GM21529 (cell line): ENCODE data around the gene SAG.

Source experiments
- ATAC-seq: cut with Tn5 transposase; IDR thresholded peaks from one replicate; pipeline ENCODE4 v1.9.1; 2021; ENCODE audit not compliant: unreplicated experiment

The SAG gene

GRCh38 chr2:233288663-233289062 lies 19.0 kb upstream of the SAG start:
- no peak for ATAC-seq

DNA sequence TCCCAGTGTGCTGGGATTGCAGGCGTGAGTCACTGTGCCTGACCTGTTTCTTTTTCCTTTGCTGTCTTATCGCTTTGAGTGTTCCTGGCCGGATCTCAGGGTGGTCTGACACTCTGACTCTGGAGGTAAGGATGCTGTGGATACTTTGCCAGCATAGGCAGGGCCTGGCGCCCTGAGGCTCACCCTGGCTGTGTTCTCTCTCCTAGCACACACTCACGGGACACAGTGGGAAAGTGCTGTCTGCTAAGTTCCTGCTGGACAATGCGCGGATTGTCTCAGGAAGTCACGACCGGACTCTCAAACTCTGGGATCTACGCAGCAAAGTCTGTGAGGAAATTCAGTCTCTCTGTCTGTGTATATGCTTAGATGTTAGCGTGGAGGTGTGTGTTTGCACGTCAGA lies 18.0 kb upstream of the SAG start:
- no peak for ATAC-seq

DNA sequence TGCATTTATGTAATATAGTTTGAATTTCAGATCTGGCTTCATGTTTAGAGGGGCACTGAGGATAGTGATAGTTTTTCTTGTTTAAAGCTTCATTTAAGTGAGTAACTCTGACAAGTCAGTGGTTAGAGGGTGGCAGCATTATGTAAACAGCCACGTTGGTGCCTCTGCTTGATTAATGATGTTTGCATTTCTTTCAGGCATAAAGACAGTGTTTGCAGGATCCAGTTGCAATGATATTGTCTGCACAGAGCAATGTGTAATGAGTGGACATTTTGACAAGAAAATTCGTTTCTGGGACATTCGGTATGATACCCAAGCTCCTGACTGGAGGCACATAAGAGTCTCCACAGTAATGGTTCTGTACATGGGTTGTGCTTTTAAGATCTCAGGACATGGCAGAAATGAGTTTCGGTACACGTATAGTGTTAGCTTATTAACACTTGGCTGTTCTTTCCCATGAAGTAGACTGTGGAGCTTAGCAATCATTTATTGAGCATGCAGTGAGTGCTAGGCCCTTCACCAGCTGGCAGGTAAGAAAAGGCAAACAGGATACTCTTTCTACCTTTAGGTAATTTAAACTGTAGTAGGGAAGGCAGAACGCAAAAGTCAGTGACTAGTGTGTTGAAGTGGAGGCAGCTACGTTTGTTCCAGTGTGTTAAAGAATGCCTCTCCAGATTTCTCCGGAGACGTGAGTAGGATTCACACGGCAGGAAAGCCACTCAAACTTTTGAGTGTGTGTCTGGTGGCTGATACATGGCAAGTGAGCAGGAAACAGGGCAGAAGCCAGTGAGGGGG lies 17.4 kb upstream of the SAG start:
- no peak for ATAC-seq

- no peak for ATAC-seq
These were observed 11.7 kb upstream of the SAG start for GRCh38 chr2:233295891-233296290.

GRCh38 chr2:233297076-233297475 lies 10.5 kb upstream of the SAG start:
- ATAC-seq = no peak

DNA sequence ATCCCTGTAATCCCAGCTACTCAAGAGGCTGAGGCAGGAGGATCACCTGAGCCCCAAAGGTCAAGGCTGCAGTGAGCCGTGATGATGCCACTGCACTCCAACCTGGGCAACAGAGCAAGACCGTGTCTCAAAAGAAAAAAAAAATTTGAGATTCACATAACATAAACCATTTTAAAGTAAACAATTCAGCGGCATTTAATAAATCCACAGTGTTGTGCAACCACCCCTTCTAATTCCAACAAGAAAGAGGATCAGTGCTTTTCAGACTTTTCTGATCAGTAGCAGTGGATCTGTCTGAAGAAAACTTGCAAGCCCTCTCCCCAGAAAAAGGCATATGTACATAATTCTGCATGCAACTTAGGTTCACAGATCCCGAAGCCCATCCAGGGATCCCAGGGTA lies 7.2 kb upstream of the SAG start:
- ATAC-seq = no peak

GRCh38 chr2:233301248-233301647 lies 6.4 kb upstream of the SAG start:
- no peak for ATAC-seq

DNA sequence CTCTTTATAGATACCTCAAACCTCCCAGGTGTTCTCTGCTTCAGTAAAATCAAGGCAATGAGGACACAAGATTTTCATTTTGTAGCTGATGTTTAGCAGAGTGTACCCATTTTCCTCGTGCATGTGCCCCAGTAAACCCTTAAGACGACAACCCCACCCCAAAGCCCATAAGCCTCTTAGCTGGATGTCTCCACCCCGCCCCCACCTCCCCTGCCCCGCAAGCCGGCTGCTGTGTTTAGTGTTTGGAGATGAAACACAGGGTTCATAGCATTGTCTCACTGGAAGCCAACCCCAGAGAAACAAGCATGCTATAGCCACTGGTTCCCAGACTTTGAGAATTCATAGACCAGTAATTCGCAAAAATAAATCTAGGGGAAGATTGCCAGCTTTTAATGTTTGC lies 5.8 kb upstream of the SAG start:
- ATAC-seq = no peak

DNA sequence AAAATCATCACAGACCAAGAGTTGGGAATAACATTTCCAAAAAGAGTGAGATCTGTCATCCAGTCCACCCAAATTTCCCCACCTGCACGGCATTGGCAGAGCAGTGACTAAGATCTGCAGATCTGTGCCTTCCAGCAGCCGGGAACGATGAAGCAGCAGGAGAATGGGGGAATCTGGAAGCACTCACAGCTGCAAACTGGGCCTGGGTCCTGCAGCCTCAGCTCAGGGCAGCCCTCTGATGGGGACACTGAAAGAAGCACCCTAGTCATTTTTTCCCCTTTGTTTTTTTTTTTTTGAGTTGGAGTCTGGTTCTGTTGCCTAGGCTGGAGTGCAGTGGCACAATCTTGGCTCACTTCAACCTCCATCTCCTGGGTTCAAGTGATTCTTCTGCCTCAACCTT lies 4.4 kb upstream of the SAG start:
- ATAC-seq = no peak

GRCh38 chr2:233311241-233311926 lies 3.8 kb downstream of the SAG start:
- ATAC-seq = no peak

DNA sequence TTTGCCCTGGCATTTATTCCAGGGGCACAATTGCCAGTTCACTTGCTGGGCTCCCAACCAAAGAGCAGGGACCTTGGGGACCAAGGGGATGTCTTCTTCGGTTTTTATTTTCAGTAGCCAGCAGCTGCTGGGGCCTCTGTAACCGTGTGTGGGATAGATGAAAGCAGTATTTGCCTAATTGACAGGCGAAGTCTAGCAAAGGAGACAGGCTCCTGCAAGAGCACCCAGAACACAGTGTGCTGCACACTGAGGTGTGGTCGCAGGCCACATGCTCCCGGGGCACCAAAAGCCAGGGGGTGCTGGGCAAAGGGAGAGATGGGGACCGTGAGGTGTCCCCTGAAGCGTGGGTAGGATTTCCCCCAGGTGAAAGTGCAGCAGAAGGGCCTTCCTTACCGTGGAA lies 5.3 kb downstream of the SAG start:
- peak; percentile 51 for ATAC-seq

GRCh38 chr2:233314180-233314925 lies 6.7 kb downstream of the SAG start:
- no peak for ATAC-seq

DNA sequence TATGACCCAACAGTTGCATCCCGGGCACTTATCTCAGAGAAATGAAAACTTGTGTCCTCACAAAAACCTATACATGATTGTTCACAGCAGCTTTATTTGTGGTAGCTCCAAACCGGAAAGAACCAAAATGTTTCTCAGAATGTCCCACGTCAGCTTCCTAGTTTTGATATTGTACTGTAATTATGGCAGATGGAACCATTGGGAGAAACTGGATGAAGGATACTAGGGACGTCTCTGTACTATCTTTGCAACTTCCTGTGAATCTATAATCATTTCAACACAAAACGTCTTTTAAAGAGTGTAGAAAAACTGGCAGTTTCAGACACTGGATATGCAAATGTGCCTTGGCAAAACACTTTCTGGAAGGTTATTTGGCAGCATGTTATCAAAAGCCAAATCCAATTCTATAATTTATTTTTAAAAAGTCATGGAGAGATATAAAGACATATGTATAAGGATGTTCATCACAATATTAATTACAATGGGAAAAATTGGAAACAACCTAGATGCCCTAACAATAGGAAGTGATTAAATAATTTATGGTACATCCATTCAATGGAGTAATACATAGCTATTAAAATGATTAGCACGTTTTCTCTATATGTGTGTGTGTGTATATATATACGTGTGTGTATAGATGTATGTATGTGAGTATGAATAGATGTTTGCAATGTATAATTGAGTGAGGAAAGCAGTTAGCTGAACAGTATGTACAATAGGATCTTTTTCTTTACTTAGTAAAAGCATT lies 9.8 kb downstream of the SAG start:
- ATAC-seq = no peak

DNA sequence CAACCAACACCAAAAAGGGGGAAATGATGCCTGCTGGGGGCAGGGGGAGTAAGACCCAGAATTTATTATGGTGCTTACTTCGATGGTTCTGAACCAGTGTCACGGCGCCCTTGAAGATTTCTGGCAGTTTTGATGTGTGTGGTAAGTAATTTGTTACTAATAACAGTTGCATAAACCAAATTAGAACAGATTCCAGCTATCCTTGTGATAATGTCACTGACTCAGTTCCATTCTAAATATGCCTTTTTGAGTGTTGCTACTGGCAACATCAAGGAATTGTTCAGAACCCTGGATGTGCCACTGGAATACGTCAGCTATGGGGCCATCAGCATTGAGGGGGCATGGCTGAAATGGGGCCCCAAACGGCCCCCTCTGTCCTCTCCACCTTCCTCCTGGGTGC lies 11.6 kb downstream of the SAG start:
- ATAC-seq = no peak

GRCh38 chr2:233320470-233320869 lies 12.9 kb downstream of the SAG start:
- ATAC-seq = no peak

DNA sequence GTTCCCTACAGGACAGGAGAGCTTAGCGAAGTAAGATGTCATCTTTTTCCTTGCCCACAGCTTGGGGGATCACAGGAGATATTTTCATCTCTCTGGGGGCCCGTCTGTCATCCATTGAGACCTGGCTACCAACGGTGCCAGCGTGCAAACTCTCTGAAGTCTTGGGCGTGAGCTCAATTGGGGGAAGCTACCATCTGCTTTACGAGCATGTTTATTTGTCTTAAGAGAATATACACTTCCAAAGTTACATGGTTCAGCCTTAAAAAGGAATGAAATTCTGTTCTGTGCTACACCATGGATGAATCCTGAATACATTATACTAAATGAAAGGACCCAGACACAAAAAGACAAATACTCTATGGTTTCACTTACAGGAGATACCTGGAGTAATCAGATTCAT lies 13.6 kb downstream of the SAG start:
- no peak for ATAC-seq

DNA sequence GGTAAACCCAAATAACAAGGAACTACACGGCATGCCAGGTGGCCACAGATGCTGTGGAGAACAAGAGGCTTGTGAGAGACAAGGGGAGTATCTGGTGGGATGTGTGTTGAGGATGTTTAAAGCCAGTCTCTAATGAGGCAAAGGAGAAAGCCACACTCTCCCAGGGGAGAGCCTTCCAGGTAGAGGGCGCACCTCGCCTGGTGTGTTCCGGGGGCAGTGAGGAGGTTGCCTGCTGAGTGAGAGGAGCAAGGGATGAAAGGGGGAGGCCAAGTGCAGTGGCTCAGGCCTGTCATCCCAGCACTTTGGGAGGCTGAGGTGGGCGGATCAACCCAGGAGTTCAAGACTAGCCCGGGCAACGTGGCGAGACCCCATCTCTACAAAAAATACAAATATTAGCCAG lies 16.2 kb downstream of the SAG start:
- no peak for ATAC-seq

GRCh38 chr2:233325256-233325655 lies 17.6 kb downstream of the SAG start:
- ATAC-seq = no peak

DNA sequence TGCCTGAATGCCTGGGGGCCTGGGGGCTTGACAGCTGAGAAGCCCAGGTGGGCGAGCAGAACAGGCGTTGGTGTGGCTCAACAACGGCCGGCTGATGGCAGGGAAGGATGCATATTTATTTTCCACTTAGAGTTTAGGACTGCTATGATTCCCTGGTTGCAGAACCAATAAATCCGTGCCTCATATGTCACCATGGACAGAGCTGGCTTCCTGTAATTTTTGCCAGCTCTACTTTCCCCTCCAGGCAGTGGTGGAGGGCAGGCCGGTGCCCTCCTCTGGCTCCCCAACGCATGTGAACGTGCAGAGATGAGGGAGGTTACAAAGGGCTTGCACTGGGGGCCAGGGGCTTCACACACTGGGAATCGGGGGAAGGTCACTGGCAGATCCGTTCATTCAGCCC lies 18.2 kb downstream of the SAG start:
- no peak for ATAC-seq

GRCh38 chr2:233326500-233326899 lies 18.9 kb downstream of the SAG start:
- no peak for ATAC-seq

DNA sequence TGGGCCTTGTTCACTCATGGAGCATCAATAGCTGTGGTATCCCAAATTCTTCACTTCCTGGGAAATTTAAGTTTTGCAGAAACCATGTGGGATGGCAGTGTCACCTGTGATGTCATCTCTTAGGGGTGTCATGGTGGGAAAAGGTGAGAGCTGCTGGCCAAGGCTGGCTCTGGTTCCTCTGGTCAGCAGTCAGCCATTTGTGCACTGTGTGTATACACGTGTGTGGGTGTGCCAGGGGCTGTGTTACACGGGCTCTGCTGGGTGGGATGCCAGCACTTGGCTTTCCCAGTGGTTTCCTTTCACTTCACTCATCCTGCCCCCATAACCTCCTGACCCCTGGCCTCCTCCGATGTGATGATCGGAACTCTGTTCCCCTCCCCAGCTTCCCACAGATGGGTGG lies 21.3 kb downstream of the SAG start:
- ATAC-seq = no peak
